Ecto neural progenitor cell (in vitro differentiated cells): Measurements from ENCODE around the gene POLR3GL.
"Not testable (repeated sequence)": the region's sequence is repeated elsewhere in the genome, so short reads cannot be mapped to it uniquely, and the experiment has no call there.

Experiments used
- DNase-seq: peaks from one replicate; pipeline ENCODE4 v3.0.0-alpha.2; 2018; ENCODE audit warnings: low spot score

Gene POLR3GL, protein sequence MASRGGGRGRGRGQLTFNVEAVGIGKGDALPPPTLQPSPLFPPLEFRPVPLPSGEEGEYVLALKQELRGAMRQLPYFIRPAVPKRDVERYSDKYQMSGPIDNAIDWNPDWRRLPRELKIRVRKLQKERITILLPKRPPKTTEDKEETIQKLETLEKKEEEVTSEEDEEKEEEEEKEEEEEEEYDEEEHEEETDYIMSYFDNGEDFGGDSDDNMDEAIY

DNA sequence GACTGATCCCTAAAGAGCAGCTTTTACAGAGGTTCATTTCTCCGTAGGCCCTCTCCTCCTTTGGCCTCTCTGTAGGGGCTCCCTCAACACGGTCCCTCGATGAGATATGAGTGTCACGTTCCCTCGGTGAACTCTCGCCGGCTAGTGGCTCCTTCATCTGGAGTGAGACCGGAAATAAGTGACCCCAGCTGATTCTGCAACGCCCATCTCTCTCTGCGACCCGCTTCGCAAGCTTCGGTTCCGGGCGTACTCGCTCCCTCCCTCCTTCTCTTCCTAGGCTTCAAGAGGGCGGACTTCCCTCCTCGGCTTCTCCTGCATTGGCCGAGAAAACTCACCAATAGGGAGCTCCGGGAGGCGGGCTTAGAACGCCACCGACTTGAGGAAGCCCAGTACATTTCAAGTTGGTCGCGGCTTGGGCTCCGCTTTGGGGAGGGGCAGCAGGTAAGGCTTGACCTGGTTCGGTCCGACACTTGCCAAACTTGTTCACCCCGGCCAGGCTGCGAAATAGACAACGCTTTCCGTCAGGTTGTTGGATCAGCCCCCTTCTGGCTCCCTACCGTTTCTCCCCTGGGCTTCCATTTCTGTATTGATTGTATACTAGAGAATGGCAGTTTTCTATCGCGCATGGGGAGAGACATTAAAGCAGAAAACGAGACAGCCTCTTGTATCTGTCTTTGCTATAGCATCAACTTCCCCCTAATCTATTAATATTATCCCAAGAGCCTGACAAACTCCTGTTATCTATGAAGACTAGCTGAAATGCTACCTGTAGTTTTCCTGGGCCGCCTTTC, at the start of gene POLR3GL, which contains the start of gene ANKRD34A:
TSS of gene POLR3GL (plus strand) at position 363 of the 791 bp plus-strand sequence. CDS start 10,176 bp downstream, outside the sequence.
TSS of gene ANKRD34A (minus strand) at position 248 of the 791 bp plus-strand sequence. CDS start 2,816 bp downstream, outside the sequence.
- DNase-seq: peak; percentile 93

DNA sequence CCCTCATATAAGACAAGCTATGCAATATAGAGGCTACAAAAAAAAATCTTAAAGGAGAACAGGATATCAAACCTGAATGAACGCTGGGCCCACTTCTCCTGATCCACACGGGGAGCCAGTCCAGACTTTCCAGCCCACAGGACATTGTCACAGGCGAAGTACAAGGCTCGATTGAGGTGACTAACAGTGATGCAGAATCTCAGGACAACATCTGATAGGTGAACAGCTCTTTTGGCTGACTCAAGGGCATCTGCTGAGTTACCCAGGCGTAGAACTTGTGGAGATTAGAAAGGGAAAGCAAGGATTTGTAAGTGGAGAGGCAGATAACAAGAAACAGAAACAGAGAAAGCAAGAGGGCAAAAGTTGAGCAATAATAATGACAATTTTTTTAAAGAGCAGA, 47.7 kb upstream of the POLR3GL start:
- no peak for DNase-seq

- no peak for DNase-seq
Measured at GRCh38 chr1:145917595-145917994, 46.9 kb upstream of the POLR3GL start.

DNA sequence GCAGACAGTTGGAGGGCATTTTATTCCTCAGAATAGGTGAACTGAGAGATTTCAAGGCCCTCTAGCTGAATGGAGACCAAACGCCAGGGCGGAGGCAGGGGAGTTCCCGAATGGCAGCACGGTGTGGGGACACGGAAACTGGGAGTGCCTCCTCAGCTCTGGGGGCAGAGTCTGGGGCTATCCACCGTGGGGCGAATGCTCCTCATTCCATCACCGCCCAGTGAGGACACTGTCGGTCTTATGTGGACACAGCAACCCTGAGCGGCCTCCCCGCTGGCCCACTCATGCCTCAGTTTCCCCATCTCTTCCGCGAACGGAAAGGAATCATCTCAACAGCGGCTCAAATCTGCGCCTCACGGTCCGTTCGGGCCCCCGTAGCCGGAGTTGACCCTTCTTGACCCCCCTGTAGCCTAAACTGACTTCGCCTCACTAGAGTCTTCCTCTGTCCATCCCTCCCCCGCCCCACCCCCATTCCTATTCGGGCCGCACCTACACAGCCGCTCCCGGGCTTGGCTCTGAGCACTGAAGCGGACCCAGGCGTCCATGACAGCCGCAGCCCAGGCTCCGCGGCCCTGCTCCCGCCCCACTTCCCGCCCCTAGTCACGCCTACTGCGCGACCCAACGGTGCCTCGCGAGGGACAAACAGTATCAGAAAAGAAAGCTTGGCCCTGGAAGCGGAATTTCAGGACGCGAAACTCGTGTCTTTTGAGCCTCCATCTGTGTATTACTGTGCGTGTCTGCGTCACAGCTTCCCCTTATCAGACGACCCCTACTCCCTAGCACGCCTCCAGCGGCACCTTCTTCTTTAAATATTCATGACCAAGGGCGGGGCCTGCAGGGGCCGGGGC, 46.1 kb upstream of the POLR3GL start, which contains the start of gene PEX11B:
TSS of gene PEX11B (minus strand) at position 574 of the 848 bp plus-strand sequence. CDS start at position 545, 29 bp downstream.
- peak; percentile 88 for DNase-seq

DNA sequence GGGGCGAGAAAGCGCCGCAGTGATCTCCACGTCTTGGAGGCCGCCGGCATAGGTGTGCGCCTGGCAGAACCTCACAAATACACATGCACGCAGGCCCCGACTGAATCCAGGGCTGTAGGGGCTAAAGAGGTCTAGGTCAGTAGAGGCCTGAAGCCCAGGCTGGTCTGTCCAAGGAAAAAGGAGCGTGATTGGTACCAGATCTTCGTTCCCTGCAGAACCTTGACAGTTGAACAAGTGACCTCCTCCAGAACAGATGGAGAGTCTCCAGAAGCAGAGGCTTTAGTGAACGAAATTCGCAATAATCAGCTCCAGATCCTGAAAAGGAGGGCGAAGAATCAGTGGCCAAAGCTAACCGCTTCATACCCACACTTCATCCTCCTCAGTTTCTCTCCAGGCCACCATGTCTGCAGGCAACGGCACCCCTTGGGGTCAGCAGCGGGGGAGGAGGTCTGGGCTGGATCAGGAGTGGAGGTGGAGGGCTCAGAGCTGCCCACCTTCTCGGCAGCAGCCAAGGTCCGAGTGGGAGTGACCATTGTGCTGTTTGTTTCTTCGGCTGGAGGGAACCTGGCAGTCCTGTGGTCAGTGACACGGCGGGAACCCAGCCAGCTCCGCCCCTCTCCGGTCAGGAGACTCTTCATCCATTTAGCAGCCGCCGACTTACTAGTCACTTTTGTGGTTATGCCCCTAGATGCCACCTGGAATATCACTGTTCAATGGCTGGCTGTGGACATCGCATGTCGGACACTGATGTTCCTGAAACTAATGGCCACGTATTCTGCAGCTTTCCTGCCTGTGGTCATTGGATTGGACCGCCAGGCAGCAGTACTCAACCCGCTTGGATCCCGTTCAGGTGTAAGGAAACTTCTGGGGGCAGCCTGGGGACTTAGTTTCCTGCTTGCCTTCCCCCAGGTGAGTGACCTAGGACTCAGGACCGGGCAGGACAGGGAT, 45.2 kb upstream of the POLR3GL start:
- DNase-seq: peak; percentile 66

DNA sequence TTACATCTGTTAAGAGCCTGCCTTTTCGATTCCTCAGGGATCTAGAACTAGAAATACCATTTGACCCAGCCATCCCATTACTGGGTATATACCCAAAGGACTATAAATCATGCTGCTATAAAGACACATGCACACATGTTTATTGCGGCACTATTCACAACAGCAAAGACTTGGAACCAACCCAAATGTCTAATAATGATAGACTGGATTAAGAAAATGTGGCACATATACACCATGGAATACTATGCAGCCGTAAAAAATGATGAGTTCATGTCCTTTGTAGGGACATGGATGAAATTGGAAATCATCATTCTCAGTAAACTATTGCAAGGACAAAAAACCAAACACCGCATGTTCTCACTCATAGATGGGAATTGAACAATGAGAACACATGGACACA, 44.2 kb upstream of the POLR3GL start:
- DNase-seq: not testable (repeated sequence)

DNA sequence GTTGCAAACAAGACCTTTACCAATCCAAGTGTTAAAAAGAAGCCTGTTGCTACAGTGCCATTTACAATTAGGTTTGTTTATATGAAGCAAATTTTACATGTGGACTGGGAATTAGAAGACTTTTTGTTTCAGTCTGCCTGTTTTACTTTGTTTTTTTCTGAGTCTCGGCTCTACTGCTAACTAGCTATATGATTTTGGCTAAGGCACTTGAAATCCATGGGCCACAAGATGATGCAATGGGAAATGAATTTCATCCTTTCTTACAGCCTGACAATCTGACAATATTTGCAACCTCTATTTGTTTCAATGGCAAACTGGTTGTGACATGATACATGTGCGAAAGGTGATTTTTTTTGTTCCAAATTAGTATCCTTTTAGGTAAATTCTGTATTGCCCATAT, 42.2 kb upstream of the POLR3GL start:
- no peak for DNase-seq

GRCh38 chr1:145926686-145927062, 37.8 kb upstream of the POLR3GL start:
- DNase-seq: no peak

- DNase-seq: peak; percentile 92
Measured at GRCh38 chr1:145927063-145927886, 37.2 kb upstream of the POLR3GL start, which contains the start of gene RBM8A. Gene RBM8A, minus strand, starts transcription at chr1:145927484. Its CDS starts 58 bp downstream, at chr1:145927426.

- DNase-seq: no peak
Measured at GRCh38 chr1:145927916-145928643, 36.4 kb upstream of the POLR3GL start.

GRCh38 chr1:145932522-145933009, 31.9 kb upstream of the POLR3GL start:
- DNase-seq: not testable (repeated sequence)

DNA sequence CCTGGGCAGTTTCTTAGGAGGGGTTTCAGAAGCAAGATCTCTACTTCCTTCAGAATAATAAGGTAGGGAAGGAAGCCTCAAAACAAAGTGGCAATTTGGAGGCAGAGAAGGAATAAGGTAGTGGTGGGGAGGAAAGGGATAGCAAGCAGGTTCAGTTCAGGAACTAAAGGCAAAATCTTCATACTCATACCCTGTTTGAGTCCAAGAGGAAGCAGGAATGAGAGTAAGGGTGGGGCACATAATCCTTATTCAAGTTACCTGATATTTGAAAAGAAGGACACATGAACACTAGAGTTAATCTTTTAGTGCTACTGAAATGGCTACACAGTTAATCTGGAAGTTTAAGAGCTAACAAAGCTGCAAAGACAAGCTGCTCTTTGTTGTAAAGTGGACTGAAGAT, 28.8 kb upstream of the POLR3GL start:
- DNase-seq: no peak

GRCh38 chr1:145936247-145936646, 28.2 kb upstream of the POLR3GL start:
- DNase-seq: no peak

DNA sequence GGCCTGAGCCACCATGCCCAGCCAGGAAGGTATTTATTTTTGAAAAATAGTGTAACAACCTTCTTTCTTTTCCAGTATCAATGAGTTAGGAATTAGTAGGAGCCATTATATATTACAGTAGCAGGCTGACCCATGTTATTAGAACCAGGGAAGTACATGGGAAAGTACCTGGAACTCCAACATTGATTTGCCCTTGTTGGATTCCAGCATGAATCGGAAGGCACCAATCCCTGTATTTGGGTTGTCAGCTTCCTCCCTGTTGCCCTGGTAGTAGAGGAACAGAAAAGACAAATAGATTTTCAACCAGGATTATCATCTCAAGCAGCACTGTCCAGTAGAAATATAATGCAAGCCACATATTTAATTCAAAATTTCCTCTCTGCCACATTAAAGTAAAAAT, 27.1 kb upstream of the POLR3GL start:
- no peak for DNase-seq

- DNase-seq: no peak
Measured at GRCh38 chr1:145942405-145942804, 22.1 kb upstream of the POLR3GL start.

GRCh38 chr1:145942871-145943270, 21.6 kb upstream of the POLR3GL start:
- no peak for DNase-seq

- DNase-seq: no peak
Measured at GRCh38 chr1:145944532-145944931, 20.0 kb upstream of the POLR3GL start.

DNA sequence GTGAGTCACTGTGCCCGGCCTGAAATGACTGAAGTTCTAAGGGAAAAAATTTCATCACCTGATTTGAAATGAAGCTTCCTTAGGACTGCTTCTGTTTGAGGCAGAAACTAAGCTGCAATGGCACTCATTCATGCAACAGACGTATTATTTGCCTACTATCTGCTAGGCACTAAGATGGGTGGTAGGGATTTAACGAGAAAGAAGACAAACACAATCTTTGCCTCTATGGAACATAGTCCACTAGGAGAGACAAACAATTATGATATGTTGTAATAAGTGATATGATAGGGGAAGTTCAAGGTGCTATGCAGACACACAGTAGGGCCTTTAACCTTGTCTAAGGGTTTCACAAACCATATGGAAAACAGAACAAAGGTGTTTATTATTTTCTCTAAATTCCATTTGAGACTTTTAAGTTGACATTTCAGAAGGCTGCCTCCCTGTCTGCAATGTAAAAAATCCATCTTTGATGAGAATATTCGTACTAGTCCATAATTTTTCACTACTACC, 18.0 kb upstream of the POLR3GL start:
- DNase-seq: no peak

DNA sequence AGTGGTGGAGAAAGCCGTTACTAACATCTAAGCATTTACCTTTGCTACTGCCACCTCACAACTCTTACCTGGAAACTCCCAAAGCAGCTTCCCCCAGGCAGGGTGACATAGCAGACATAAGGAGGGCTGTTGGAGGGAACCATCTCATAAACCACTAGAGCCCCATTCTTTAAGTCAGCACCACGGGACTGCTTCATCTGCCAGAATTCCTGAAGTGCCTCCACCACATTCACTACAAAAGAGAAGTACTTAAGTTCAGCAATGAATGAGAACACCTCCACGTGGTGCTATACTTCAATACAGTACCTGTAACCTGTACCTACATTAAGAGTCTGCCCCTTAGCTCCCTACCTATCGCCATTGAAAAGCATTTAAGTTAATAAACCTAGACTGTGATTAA, 16.9 kb upstream of the POLR3GL start:
- no peak for DNase-seq
